Vagina (tissue), 2 donors: Measurements from ENCODE around the gene APOL3. TPM values are rescaled to one million over a fixed set of nuclear protein-coding genes. Genes with fewer than 3 reads are reported as not detected.
"Not testable (repeated sequence)": the region's sequence is repeated elsewhere in the genome, so short reads cannot be mapped to it uniquely, and the experiment has no call there.

Experiments used
- DNase-seq, 2 donors: peaks; one replicate each; pipeline ENCODE4 v3.0.0-alpha.2; 2017; ENCODE audit errors: extremely low spot score in 2 of 2
- H3K27ac ChIP-seq: fragments of 200-600 bp; sonication (generic); one replicate; pipeline ENCODE4 v1.5.1; 2019
- H3K27me3 ChIP-seq: fragments of 200-600 bp; sonication (generic); one replicate; pipeline ENCODE4 v1.5.1; 2019
- H3K36me3 ChIP-seq, 2 donors: fragments of 200-600 bp; sonication (generic); one replicate each; pipeline ENCODE4 v1.5.1; 2017 to 2019
- H3K4me1 ChIP-seq: fragments of 200-600 bp; sonication (generic); one replicate; pipeline ENCODE4 v1.5.1; 2019
- H3K4me3 ChIP-seq, 2 donors: fragments of 200-600 bp; sonication (generic); 1 replicate in 1 of 2; 2 replicates in 1 of 2; pipeline ENCODE4 v1.5.1; 2016 to 2019
- H3K9me3 ChIP-seq: fragments of 200-600 bp; sonication (generic); one replicate; pipeline ENCODE4 v1.5.1; 2019
- POLR2A ChIP-seq, 2 donors: fragments of 450-650 bp; IDR thresholded peaks; one replicate each; pipeline ENCODE4 v1.6.1; 2017; ENCODE audit warnings: antibody characterized with exemption in 2 of 2, mild to moderate bottlenecking in 2 of 2, moderate library complexity in 2 of 2
- POLR2AphosphoS5 ChIP-seq, 2 donors: sonication (generic); formaldehyde crosslinking; IDR thresholded peaks; one replicate each; pipeline ENCODE4 v1.9.0; 2017; ENCODE audit warnings: antibody characterized with exemption in 2 of 2, mild to moderate bottlenecking in 2 of 2, low read depth in 1 of 2; ENCODE audit not compliant: insufficient read depth in 1 of 2
- intact Hi-C: fragments of 100-400 bp; cut with DNase I; formaldehyde crosslinking; loops from one replicate; pipeline ENCODE4 v1.15.1; 2023
- total RNA-seq: library from RNA; depleted of rRNA; stranded (reverse); fragments of >200 nt; gene quantifications from one replicate; pipeline ENCODE4 v1.2.3, GENCODE V29; 2016
- TF ChIP-seq, protein P1 (sequence below), 3 experiments: fragments of 450-650 bp in 2 of 3; fragments of 200-600 bp in 1 of 3; sonication (generic) in 1 of 3; IDR thresholded peaks; one replicate each; pipeline ENCODE4 v1.5.1; 2017 to 2019; ENCODE audit warnings: antibody characterized with exemption in 3 of 3, mild to moderate bottlenecking in 2 of 3, moderate library complexity in 2 of 3

APOL3 gene
- total RNA-seq, 1 donor from 2014 or later = 48.9 TPM

DNA sequence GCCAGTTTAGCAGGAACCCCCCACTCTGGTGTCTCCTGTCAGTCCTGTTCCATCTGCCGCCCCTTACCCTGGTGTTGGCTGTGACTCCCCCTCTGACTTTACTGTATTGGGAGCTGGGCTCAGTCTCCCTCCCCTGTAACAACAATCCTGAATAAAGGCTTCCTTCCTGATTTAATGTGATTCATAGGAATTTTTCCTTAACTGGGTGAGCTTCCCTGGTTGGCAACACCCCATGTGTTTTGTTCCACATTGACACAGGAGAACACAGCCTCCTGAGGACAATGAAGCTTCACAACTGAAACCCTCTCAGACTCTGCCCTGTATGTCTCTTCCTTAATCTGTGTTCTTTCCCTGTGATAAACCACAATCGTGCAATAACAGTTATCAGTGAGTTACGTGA lies 32.6 kb upstream of the APOL3 start:
- DNase-seq = no peak
- Histone ChIP-seq H3K4me3 (no peak overlapping the region), H3K4me1 (peaks cover 8% of the 10 kb centered on the region), H3K27me3 (no peaks in the 10 kb centered on the region), H3K36me3 (no peaks in the 10 kb centered on the region), H3K9me3 (no peaks in the 10 kb centered on the region), H3K27ac (no peak overlapping the region)
- TF ChIP-seq POLR2AphosphoS5 (IDR thresholded peaks at IDR 0.05; ENCODE audit: insufficient read depth in 1 of 2, low read depth in 1 of 2) = no peak
- no peak for TF ChIP-seq POLR2A (IDR thresholded peaks at IDR 0.05)
- TF ChIP-seq, protein P1, sequence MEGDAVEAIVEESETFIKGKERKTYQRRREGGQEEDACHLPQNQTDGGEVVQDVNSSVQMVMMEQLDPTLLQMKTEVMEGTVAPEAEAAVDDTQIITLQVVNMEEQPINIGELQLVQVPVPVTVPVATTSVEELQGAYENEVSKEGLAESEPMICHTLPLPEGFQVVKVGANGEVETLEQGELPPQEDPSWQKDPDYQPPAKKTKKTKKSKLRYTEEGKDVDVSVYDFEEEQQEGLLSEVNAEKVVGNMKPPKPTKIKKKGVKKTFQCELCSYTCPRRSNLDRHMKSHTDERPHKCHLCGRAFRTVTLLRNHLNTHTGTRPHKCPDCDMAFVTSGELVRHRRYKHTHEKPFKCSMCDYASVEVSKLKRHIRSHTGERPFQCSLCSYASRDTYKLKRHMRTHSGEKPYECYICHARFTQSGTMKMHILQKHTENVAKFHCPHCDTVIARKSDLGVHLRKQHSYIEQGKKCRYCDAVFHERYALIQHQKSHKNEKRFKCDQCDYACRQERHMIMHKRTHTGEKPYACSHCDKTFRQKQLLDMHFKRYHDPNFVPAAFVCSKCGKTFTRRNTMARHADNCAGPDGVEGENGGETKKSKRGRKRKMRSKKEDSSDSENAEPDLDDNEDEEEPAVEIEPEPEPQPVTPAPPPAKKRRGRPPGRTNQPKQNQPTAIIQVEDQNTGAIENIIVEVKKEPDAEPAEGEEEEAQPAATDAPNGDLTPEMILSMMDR (IDR thresholded peaks at IDR 0.05) = no peak
- intact Hi-C loops = loop anchor here (10.0 kb wide), 1 partner anchor 92 kb away; no protein-coding TSS in a partner anchor

DNA sequence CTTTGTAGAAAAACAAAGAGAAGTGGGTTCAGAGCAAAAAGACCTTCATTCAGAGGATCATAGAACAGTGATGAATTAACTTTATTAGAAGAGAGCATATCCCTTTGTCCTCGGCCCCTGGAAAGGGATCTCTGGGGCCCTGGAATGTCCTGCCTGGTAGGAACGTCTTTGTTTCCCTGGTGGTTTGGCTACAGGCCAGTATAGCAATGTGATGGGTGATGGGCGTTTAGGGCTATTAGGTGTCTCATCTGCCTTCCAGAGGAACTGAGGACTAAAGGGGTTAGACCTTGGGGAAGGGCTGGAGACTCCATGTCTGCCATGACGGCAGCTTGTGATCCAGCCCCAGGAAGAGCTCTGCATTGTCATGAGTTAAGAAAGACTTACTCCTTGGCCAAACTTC lies 32.0 kb upstream of the APOL3 start:
- intact Hi-C loops = loop anchor here (10.0 kb wide), 1 partner anchor 92 kb away; no protein-coding TSS in a partner anchor
- no peak for TF ChIP-seq POLR2A (IDR thresholded peaks at IDR 0.05)
- TF ChIP-seq, protein P1 (IDR thresholded peaks at IDR 0.05) = no peak
- no peak for TF ChIP-seq POLR2AphosphoS5 (IDR thresholded peaks at IDR 0.05; ENCODE audit: insufficient read depth in 1 of 2, low read depth in 1 of 2)
- no peak overlapping the region for H3K4me3 ChIP-seq
- no peak for DNase-seq
- no peaks in the 10 kb centered on the region for H3K9me3 ChIP-seq
- no peak overlapping the region for H3K27ac ChIP-seq
- peaks cover 2% of the 10 kb centered on the region for H3K4me1 ChIP-seq
- no peaks in the 10 kb centered on the region for H3K27me3 ChIP-seq
- no peaks in the 10 kb centered on the region for H3K36me3 ChIP-seq

DNA sequence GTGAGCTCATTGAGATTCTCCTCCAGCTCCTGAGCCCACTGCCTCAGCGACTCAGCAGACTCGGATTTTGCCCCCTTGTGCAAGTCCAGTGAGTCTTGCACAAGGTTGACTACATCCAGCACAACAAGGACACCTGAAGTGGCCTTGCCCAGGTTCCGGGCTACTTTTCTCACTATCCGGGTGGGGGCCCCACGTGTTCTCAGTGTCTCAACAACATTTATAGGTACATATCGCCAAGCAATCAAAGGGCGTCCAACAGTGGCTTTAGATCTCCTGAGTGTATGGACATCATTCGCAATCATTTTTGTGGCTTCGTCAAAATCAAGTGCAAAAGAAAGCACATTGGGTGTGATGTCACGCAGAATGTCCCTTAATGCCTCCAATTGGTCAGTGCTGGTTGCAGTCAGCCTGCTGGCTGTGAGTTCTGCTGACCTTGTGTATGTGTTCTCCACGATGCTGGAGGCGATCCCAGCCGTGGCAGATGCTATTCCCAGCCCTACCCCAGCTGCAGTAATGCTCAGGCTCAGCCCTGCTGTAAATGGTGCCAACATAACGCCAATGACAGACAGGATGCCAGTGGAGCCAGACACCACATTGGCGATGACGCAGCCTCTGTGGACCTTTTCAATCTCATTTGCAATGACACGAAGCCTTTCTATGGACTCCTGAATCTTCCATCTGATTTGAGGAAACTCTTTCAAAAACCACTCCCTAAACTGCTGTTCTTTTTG lies 30.7 kb upstream of the APOL3 start:
- Histone ChIP-seq H3K9me3 (no peaks in the 10 kb centered on the region), H3K36me3 (no peaks in the 10 kb centered on the region), H3K27me3 (no peaks in the 10 kb centered on the region), H3K27ac (no peak overlapping the region), H3K4me3 (no peak overlapping the region), H3K4me1 (no peaks in the 10 kb centered on the region)
- intact Hi-C loops = loop anchor here (10.0 kb wide), 1 partner anchor 94 kb away; no protein-coding TSS in a partner anchor
- TF ChIP-seq, protein P1 (IDR thresholded peaks at IDR 0.05) = no peak
- TF ChIP-seq POLR2AphosphoS5 (IDR thresholded peaks at IDR 0.05; ENCODE audit: insufficient read depth in 1 of 2, low read depth in 1 of 2) = peak in 1 of 2 donors; percentile 27
- no peak for TF ChIP-seq POLR2A (IDR thresholded peaks at IDR 0.05)
- peak in 1 of 2 donors; percentile 86 for DNase-seq

DNA sequence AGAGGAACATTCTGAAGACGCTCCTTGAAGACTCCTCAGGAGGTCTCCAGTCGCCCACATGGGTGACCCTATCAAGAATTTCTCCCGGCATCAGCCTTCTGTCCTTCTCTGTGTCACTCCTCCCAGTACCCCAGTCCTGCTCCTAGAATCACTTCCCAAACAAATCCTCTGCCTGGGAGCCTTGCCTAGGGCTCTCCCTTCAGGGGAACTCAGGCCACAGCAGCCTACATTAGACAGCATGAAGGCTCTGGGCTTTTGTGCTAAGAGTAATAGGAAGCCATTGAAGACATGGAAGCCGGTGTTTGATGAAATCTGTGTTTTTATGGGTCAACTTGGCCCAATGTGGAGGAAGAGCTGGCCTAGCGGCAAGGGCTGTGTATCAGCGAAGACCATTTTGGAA lies 27.3 kb upstream of the APOL3 start:
- H3K4me3 ChIP-seq, intact Hi-C loops, H3K36me3 ChIP-seq: not testable (repeated sequence)

DNA sequence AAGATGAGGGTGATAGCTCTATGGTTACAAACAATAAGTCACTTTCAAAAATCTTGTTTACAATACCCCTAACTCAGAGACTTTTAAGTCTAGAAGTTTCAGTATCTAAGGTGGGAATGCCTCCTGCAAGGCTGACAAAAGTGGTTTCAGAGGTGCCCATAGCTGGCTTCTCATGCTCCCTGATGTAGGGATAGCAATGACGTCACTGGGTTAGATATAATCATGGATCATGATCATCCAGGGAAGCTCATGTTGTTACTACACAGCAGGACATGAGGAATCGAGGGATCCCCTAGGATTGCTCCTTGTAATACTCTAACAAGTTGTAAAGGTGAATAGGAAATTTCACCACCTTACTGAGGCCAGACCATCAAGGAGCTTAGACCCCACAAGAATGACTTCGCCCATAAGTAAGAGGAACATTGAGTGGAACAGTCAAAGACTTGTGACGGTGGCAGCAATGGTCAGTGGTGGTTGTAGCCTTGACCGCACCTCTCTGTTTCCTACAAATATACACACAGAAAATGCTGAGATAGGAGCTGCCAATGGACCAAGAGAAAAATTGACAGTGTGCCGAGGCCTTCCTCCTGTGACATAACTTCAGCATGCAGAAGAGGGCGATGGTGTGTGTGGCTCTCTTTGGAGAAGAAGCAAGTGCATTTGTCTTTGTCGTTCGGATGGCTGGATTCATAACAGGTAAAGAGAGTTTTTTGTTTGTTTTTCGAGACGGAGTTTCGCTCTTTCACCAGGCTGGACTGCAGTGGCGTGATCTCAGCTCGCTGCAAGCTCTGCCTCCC lies 25.5 kb upstream of the APOL3 start:
- no peak overlapping the region for H3K27ac ChIP-seq
- no peak overlapping the region for H3K4me3 ChIP-seq
- no peaks in the 10 kb centered on the region for H3K36me3 ChIP-seq
- TF ChIP-seq POLR2AphosphoS5 (IDR thresholded peaks at IDR 0.05; ENCODE audit: insufficient read depth in 1 of 2, low read depth in 1 of 2) (no peak), POLR2A (IDR thresholded peaks at IDR 0.05) (no peak)
- TF ChIP-seq, protein P1 (IDR thresholded peaks at IDR 0.05) = no peak
- no peaks in the 10 kb centered on the region for H3K9me3 ChIP-seq
- H3K27me3 ChIP-seq = no peaks in the 10 kb centered on the region
- intact Hi-C loops = no loop called here
- H3K4me1 ChIP-seq = no peaks in the 10 kb centered on the region
- DNase-seq = no peak

More for the DNA sequence above, 27.3 kb upstream of the APOL3 start:
- not testable (repeated sequence) for H3K9me3 ChIP-seq, H3K27ac ChIP-seq, H3K4me1 ChIP-seq, DNase-seq, H3K27me3 ChIP-seq
